GM12873 (cell line): ENCODE results near the gene HMG20B.

Experiments used
- CTCF ChIP-seq: IDR thresholded peaks from 2 replicates; pipeline ENCODE4 v1.5.1; 2012; ENCODE audit warnings: low read depth, mild to moderate bottlenecking, moderate library complexity, low read length, control low read depth; ENCODE audit not compliant: insufficient read depth; ENCODE audit errors: missing control alignments

HMG20B gene

GRCh38 chr19:3627351-3627723 lies 54.6 kb downstream of the HMG20B start:
- no peak for TF ChIP-seq CTCF
